Natural killer cell (primary cell): ENCODE results near the gene KDM4B. TPM values are rescaled to one million over a fixed set of nuclear protein-coding genes. Genes with fewer than 3 reads are reported as not detected.

Experiments used
- ATAC-seq, 3 donors: fragments of 150-1000 bp in 2 of 3; fragments of 200-7000 bp in 1 of 3; cut with Tn5 transposase; 1 replicate in 1 of 3; 2 replicates in 2 of 3; pipeline ENCODE4 v1.10.0; 2021; ENCODE audit warnings: mild to moderate bottlenecking in 2 of 3, moderate library complexity in 2 of 3
- DNase-seq, 2 donors: peaks; one replicate each; pipeline versions ENCODE4 v3.0.0 to v3.0.0-alpha.2; 2013 to 2021; ENCODE audit warnings: mixed read lengths in 1 of 2
- H3K27ac ChIP-seq: one replicate; pipeline ENCODE4 v1.5.1; 2013; ENCODE audit warnings: mild to moderate bottlenecking, low read length
- H3K27me3 ChIP-seq: one replicate; pipeline ENCODE4 v1.6.1; 2013; ENCODE audit warnings: low read length; ENCODE audit not compliant: control insufficient read depth, insufficient read depth
- H3K36me3 ChIP-seq: one replicate; pipeline ENCODE4 v1.6.1; 2013; ENCODE audit warnings: low read length; ENCODE audit not compliant: control insufficient read depth, insufficient read depth
- H3K4me1 ChIP-seq: one replicate; pipeline ENCODE4 v1.6.1; 2013; ENCODE audit warnings: low read length; ENCODE audit not compliant: control insufficient read depth, insufficient read depth
- H3K4me3 ChIP-seq: one replicate; pipeline ENCODE4 v1.5.1; 2013; ENCODE audit warnings: low read length
- H3K9me3 ChIP-seq: one replicate; pipeline ENCODE4 v1.6.1; 2013; ENCODE audit warnings: low read length; ENCODE audit not compliant: control insufficient read depth, insufficient read depth
- H3K27ac Mint-ChIP-seq, 2 donors: one replicate each; pipeline ENCODE4 v1.8.0; 2022; ENCODE audit warnings: mild to moderate bottlenecking in 2 of 2, mixed read lengths in 2 of 2, moderate library complexity in 1 of 2
- H3K27me3 Mint-ChIP-seq, 2 donors: one replicate each; pipeline ENCODE4 v1.8.0; 2022; ENCODE audit warnings: low read depth in 2 of 2, mixed read lengths in 2 of 2
- H3K36me3 Mint-ChIP-seq: one replicate; pipeline ENCODE4 v1.8.0; 2022; ENCODE audit warnings: mixed read lengths
- H3K4me1 Mint-ChIP-seq, 2 donors: one replicate each; pipeline ENCODE4 v1.8.0; 2022; ENCODE audit warnings: mixed read lengths in 2 of 2
- H3K4me3 Mint-ChIP-seq: one replicate; pipeline ENCODE4 v1.8.0; 2022; ENCODE audit warnings: mild to moderate bottlenecking, moderate library complexity, mixed read lengths
- H3K9me3 Mint-ChIP-seq, 2 donors: one replicate each; pipeline ENCODE4 v1.8.0; 2022; ENCODE audit warnings: mixed read lengths in 2 of 2
- WGBS: methylation state at CpG from one replicate; pipeline ENCODE4 v1.1.7; 2013; ENCODE audit warnings: missing lambda C conversion rate; ENCODE audit not compliant: insufficient coverage; 5-methylcytosine and 5-hydroxymethylcytosine counted together
- intact Hi-C: fragments of 100-400 bp; cut with micrococcal nuclease; formaldehyde crosslinking; loops from one replicate; pipeline ENCODE4 v1.14.2; 2022
- total RNA-seq, 4 donors: library from RNA; stranded (reverse); fragments of 120-200 nt in 1 of 4; gene quantifications; one replicate each; pipeline versions ENCODE4 v1.2.3 to v1.2.4, GENCODE V29; 2013 to 2022
- TF ChIP-seq, protein P1 (sequence below): fragments of 200-600 bp; IDR thresholded peaks from one replicate; pipeline ENCODE4 v1.8.0; 2022; ENCODE audit warnings: antibody characterized with exemption

KDM4B gene
- total RNA-seq, 3 donors from 2014 or later (not counting 1 experiment from before 2014, with no cell fraction given) = 68.0 to 73.5 (median 68.1) TPM

GRCh38 chr19:5093297-5093928, 124.5 kb downstream of the KDM4B start:
- H3K27ac Mint-ChIP-seq = no peak overlapping the region

DNA sequence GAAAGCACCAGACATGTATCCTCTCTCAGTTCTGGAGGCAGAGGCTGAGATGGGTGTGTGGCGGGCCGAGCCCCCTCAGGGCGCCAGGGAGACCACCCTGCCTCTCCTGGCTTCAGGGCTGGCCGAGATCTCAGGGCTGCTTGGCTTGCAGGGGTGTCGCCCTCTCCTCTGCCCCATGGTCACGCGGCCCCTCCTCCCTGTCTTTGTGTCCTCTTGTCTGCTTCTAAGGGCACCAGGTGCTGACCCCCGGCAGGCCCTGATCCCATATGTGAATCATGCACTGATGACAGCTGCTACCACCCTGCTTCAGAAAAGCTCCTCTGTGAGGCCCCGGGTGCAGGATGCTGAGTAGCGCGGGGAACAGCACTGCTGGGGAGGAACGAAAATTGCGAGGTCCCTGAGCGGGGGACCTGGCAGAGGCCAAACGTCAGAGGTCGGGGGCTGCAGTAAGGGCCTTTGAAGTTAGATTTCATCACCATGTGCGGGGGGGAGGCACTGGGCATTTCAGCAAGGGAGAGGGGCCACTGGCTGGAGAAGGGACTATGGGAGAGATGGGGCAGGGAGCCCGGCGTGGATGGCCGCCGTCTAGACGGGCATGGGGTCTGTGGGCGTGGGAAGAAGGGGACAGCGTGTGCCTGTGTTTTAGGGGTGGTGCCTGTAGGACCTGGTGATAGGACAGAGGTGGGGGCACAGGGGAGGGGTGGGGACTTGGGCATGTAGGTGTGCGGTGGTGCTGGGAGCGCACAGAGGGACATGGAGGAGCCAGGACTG, 125.2 kb downstream of the KDM4B start:
- Histone ChIP-seq H3K9me3 (peaks cover 11% of the 10 kb centered on the region), H3K4me3 (no peak overlapping the region), H3K36me3 (peaks cover under 1% of the 10 kb centered on the region), H3K27me3 (no peaks in the 10 kb centered on the region), H3K4me1 (no peaks in the 10 kb centered on the region), H3K27ac (no peak overlapping the region)
- Mint-ChIP-seq H3K4me3 (no peak overlapping the region), H3K36me3 (no peaks in the 10 kb centered on the region), H3K27ac (no peak overlapping the region), H3K9me3 (no peaks in the 10 kb centered on the region), H3K27me3 (no peaks in the 10 kb centered on the region), H3K4me1 (peaks cover 0 to 7% of the 10 kb centered on the region in 2 donors)
- 96% methylated on average over 26 of the region's 26 CpGs for WGBS
- intact Hi-C loops = no loop called here
- DNase-seq = no peak
- no peak for ATAC-seq
- TF ChIP-seq, protein P1, sequence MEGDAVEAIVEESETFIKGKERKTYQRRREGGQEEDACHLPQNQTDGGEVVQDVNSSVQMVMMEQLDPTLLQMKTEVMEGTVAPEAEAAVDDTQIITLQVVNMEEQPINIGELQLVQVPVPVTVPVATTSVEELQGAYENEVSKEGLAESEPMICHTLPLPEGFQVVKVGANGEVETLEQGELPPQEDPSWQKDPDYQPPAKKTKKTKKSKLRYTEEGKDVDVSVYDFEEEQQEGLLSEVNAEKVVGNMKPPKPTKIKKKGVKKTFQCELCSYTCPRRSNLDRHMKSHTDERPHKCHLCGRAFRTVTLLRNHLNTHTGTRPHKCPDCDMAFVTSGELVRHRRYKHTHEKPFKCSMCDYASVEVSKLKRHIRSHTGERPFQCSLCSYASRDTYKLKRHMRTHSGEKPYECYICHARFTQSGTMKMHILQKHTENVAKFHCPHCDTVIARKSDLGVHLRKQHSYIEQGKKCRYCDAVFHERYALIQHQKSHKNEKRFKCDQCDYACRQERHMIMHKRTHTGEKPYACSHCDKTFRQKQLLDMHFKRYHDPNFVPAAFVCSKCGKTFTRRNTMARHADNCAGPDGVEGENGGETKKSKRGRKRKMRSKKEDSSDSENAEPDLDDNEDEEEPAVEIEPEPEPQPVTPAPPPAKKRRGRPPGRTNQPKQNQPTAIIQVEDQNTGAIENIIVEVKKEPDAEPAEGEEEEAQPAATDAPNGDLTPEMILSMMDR = no peak

More at GRCh38 chr19:5093297-5093928, 124.5 kb downstream of the KDM4B start:
- no peak overlapping the region for H3K4me3 ChIP-seq
- H3K4me3 Mint-ChIP-seq = no peak overlapping the region
- TF ChIP-seq, protein P1 = no peak
- peaks cover 0 to 7% of the 10 kb centered on the region in 2 donors for H3K4me1 Mint-ChIP-seq
- 96% methylated on average over 31 of the region's 31 CpGs for WGBS
- H3K36me3 ChIP-seq = no peaks in the 10 kb centered on the region
- no peaks in the 10 kb centered on the region for H3K4me1 ChIP-seq
- ATAC-seq = no peak
- no peak for DNase-seq
- no peaks in the 10 kb centered on the region for H3K27me3 Mint-ChIP-seq
- H3K36me3 Mint-ChIP-seq = no peaks in the 10 kb centered on the region
- H3K9me3 Mint-ChIP-seq = no peaks in the 10 kb centered on the region
- no peaks in the 10 kb centered on the region for H3K27me3 ChIP-seq
- intact Hi-C loops = no loop called here
- H3K27ac ChIP-seq = no peak overlapping the region
- H3K9me3 ChIP-seq = peaks cover 4% of the 10 kb centered on the region

- Histone ChIP-seq H3K27me3 (no peaks in the 10 kb centered on the region), H3K4me1 (no peaks in the 10 kb centered on the region), H3K9me3 (peaks cover 19% of the 10 kb centered on the region), H3K36me3 (peaks cover 2% of the 10 kb centered on the region), H3K27ac (no peak overlapping the region), H3K4me3 (no peak overlapping the region)
- DNase-seq = no peak
- Mint-ChIP-seq H3K36me3 (peaks cover 1% of the 10 kb centered on the region), H3K4me3 (no peak overlapping the region), H3K27ac (no peak overlapping the region), H3K27me3 (no peaks in the 10 kb centered on the region), H3K9me3 (no peaks in the 10 kb centered on the region), H3K4me1 (peaks cover 0 to 7% of the 10 kb centered on the region in 2 donors)
- TF ChIP-seq, protein P1 = no peak
- intact Hi-C loops = no loop called here
- 97% methylated on average over 31 of the region's 31 CpGs for WGBS
- no peak for ATAC-seq
Measured at GRCh38 chr19:5094768-5095567, 126.1 kb downstream of the KDM4B start.
